ENCODE data around the gene SUSD5.
"Not testable (repeated sequence)": the region's sequence is repeated elsewhere in the genome, so short reads cannot be mapped to it uniquely, and the experiment has no call there.

The SUSD5 gene

GRCh38 chr3:33194303-33194702, 24.3 kb downstream of the SUSD5 start:
- DNase-seq (ENCODE audit: low read depth) = no peak

GRCh38 chr3:33187368-33187634, 31.3 kb downstream of the SUSD5 start:
- DNase-seq (ENCODE audit: low read depth) = no peak

GRCh38 chr3:33186524-33187367, 31.9 kb downstream of the SUSD5 start:
- no peak for DNase-seq (ENCODE audit: low read depth)

GRCh38 chr3:33184863-33185262, 33.7 kb downstream of the SUSD5 start:
- no peak for DNase-seq (ENCODE audit: low read depth)

- not testable (repeated sequence) for DNase-seq (ENCODE audit: low read depth)
Observed at GRCh38 chr3:33181641-33182040, 37.0 kb downstream of the SUSD5 start.

GRCh38 chr3:33181229-33181628, 37.4 kb downstream of the SUSD5 start:
- DNase-seq (ENCODE audit: low read depth) = no peak

- no peak for DNase-seq (ENCODE audit: low read depth)
Observed at GRCh38 chr3:33179132-33179531, 39.5 kb downstream of the SUSD5 start.

- no peak for DNase-seq (ENCODE audit: low read depth)
Observed at GRCh38 chr3:33174711-33175414, 43.7 kb downstream of the SUSD5 start.

- DNase-seq (ENCODE audit: low read depth) = no peak
Observed at GRCh38 chr3:33174095-33174494, 44.5 kb downstream of the SUSD5 start.

- DNase-seq (ENCODE audit: low read depth) = no peak
Observed at GRCh38 chr3:33173672-33174071, 44.9 kb downstream of the SUSD5 start.

GRCh38 chr3:33173103-33173502, 45.5 kb downstream of the SUSD5 start:
- no peak for DNase-seq (ENCODE audit: low read depth)

- DNase-seq (ENCODE audit: low read depth) = no peak
Observed at GRCh38 chr3:33171580-33171979, 47.0 kb downstream of the SUSD5 start.

GRCh38 chr3:33170531-33170930, 48.1 kb downstream of the SUSD5 start:
- no peak for DNase-seq (ENCODE audit: low read depth)

GRCh38 chr3:33167716-33168336, 50.8 kb downstream of the SUSD5 start:
- no peak for DNase-seq (ENCODE audit: low read depth)

GRCh38 chr3:33167284-33167683, 51.3 kb downstream of the SUSD5 start:
- no peak for DNase-seq (ENCODE audit: low read depth)

GRCh38 chr3:33166095-33166494, 52.5 kb downstream of the SUSD5 start:
- DNase-seq (ENCODE audit: low read depth) = no peak

- DNase-seq (ENCODE audit: low read depth) = no peak
Observed at GRCh38 chr3:33165372-33165771, 53.2 kb downstream of the SUSD5 start.

- not testable (repeated sequence) for DNase-seq (ENCODE audit: low read depth)
Observed at GRCh38 chr3:33162621-33163020, 56.0 kb downstream of the SUSD5 start.

- no peak for DNase-seq (ENCODE audit: low read depth)
Observed at GRCh38 chr3:33159981-33160380, 58.6 kb downstream of the SUSD5 start.

- DNase-seq (ENCODE audit: low read depth) = no peak
Observed at GRCh38 chr3:33159234-33159633, 59.4 kb downstream of the SUSD5 start.

GRCh38 chr3:33155301-33155700, 63.3 kb downstream of the SUSD5 start:
- DNase-seq (ENCODE audit: low read depth) = no peak

GRCh38 chr3:33153782-33154181, 64.8 kb downstream of the SUSD5 start:
- DNase-seq (ENCODE audit: low read depth) = no peak

Measured in T-helper 22 cell (primary cell).